Endothelial cell (in vitro differentiated cells): ENCODE data around the gene WNK2. TPM values are rescaled to one million over a fixed set of nuclear protein-coding genes. Genes with fewer than 3 reads are reported as not detected.

Experiments used
- DNase-seq: peaks from one replicate; pipeline ENCODE4 v3.0.0; 2021; ENCODE audit warnings: low spot score
- H3K27ac Mint-ChIP-seq: one replicate; pipeline ENCODE4 v1.8.0; 2021; ENCODE audit warnings: mixed read lengths, inconsistent platforms; ENCODE audit not compliant: unreplicated experiment
- H3K27me3 Mint-ChIP-seq: one replicate; pipeline ENCODE4 v1.8.0; 2021; ENCODE audit warnings: mild to moderate bottlenecking, moderate library complexity, mixed read lengths, inconsistent platforms; ENCODE audit not compliant: unreplicated experiment
- H3K36me3 Mint-ChIP-seq: one replicate; pipeline ENCODE4 v1.8.0; 2021; ENCODE audit warnings: mild to moderate bottlenecking, low read depth, mixed read lengths, inconsistent platforms; ENCODE audit not compliant: unreplicated experiment
- H3K4me1 Mint-ChIP-seq: one replicate; pipeline ENCODE4 v1.8.0; 2021; ENCODE audit warnings: mild to moderate bottlenecking, mixed read lengths, inconsistent platforms; ENCODE audit not compliant: unreplicated experiment
- H3K4me3 Mint-ChIP-seq: one replicate; pipeline ENCODE4 v1.8.0; 2021; ENCODE audit warnings: mild to moderate bottlenecking, mixed read lengths, inconsistent platforms; ENCODE audit not compliant: unreplicated experiment
- H3K9me3 Mint-ChIP-seq: one replicate; pipeline ENCODE4 v1.8.0; 2021; ENCODE audit warnings: mixed read lengths, inconsistent platforms; ENCODE audit not compliant: unreplicated experiment
- total RNA-seq: library from RNA; stranded (reverse); fragmentation: NEBNext Ultra II Directional; extraction: Animal tissue kit (Norgen Biotek cat#: 25700); gene quantifications from one replicate; pipeline ENCODE4 v1.2.1, GENCODE V29; 2021; ENCODE audit not compliant: unreplicated experiment
- TF ChIP-seq, protein P1 (sequence below): fragments of 200-600 bp; sonication (generic); IDR thresholded peaks from one replicate; pipeline ENCODE4 v1.5.0; 2021; ENCODE audit warnings: antibody characterized with exemption; ENCODE audit not compliant: unreplicated experiment

Gene WNK2
- total RNA-seq, 1 donor from 2014 or later: 0.82 TPM

DNA sequence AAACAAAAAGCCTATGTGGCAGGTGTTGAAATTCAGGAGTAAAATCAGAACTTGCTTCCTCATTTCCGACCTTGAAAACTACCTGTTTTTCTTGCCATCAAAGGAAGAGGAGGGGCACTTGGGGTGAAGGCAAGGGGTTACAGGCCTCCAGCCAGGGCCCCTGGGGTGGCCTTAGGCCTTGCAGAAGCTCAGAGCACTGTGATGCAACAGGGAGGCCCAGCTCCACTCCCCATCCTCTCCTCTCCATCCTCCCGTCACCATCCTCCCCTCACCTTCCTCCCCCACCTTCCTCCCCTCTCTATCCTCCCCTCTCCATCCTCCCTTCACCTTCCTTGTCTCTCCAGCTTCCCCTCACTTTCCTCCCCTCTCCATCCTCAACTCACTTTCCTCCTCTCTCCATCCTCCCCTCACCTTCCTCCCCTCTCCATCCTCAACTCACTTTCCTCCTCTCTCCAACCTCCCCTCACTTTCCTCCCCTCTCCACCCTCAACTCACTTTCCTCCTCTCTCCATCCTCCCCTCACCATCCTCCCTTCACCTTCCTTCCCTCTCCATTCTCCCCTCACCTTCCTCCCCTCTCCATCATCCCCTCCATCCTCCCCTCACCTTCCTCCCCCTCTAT is 111.6 kb downstream of the WNK2 start:
- TF ChIP-seq, protein P1, sequence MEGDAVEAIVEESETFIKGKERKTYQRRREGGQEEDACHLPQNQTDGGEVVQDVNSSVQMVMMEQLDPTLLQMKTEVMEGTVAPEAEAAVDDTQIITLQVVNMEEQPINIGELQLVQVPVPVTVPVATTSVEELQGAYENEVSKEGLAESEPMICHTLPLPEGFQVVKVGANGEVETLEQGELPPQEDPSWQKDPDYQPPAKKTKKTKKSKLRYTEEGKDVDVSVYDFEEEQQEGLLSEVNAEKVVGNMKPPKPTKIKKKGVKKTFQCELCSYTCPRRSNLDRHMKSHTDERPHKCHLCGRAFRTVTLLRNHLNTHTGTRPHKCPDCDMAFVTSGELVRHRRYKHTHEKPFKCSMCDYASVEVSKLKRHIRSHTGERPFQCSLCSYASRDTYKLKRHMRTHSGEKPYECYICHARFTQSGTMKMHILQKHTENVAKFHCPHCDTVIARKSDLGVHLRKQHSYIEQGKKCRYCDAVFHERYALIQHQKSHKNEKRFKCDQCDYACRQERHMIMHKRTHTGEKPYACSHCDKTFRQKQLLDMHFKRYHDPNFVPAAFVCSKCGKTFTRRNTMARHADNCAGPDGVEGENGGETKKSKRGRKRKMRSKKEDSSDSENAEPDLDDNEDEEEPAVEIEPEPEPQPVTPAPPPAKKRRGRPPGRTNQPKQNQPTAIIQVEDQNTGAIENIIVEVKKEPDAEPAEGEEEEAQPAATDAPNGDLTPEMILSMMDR: no peak
- Mint-ChIP-seq H3K27ac (no peak overlapping the region), H3K9me3 (no peaks in the 10 kb centered on the region), H3K4me3 (no peak overlapping the region), H3K36me3 (no peaks in the 10 kb centered on the region), H3K27me3 (peaks cover 3% of the 10 kb centered on the region), H3K4me1 (no peaks in the 10 kb centered on the region)
- DNase-seq: no peak

DNA sequence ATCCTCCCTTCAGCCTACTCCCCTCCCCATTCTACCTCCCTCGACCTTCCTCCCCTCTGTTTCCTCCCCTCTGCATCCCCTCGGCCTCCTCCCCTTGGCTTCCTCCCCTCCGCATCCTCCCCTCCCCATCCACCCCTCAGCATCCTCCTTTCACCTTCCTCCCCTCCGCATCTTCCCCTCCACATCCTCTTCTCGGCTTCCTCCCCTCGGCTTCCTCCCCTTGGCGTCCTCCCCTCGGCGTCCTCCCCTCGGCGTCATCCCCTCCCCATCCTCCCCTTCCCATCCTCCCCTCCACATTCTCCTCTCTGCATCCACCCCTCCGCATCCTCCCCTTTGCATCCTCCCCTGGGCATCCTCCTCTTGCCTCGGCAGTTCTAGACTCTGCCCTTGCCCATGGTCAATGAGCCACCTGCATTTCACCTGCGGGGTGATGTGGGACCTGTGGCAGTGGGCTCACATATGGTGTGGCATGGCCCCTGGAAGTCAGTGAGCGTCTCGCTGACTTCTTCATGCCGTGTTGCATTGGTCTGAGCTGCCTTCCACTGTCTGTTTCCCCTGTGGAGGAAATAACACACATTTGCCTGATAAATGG is 113.0 kb downstream of the WNK2 start:
- Mint-ChIP-seq H3K27ac (no peak overlapping the region), H3K27me3 (peaks cover 5% of the 10 kb centered on the region), H3K4me1 (no peaks in the 10 kb centered on the region), H3K9me3 (no peaks in the 10 kb centered on the region), H3K4me3 (no peak overlapping the region), H3K36me3 (no peaks in the 10 kb centered on the region)
- TF ChIP-seq, protein P1: no peak
- DNase-seq: no peak

DNA sequence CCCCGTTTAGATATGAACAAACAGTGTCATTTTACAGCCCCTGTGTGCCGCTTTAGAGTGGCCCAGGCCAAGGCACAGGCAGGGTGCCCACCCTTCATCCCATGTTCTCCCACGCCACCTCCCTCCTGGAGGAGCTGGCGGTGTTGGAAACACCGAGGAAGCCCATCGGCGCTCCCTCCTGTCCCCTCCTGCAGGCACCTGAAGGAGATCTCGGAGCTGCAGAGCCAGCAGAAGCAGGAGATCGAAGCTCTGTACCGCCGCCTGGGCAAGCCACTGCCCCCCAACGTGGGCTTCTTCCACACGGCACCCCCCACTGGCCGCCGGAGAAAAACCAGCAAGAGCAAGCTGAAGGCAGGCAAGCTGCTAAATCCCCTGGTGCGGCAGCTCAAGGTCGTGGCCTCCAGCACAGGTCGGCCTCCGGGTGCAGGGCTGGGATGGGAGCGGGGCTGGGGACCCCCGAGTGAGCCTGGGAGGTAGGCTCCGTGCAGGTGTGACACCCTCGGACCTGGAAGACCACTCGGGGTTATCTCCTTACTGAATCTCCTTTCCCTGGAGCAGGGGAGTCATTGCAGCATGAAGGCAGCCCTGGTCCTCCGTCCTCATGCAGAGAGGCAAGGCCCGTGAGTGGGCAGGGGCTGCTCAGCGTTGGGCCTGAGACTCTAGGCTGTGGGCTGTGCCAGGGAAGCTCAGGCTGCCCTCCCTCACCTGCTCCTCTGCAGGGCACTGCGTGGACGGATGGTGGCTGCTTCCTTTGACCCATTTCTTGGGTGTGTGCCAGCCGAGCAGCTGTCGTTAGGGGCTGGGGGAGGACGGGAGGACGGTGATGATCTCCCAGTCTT is 113.9 kb downstream of the WNK2 start:
- H3K4me3 Mint-ChIP-seq: no peak overlapping the region
- H3K27me3 Mint-ChIP-seq: peaks cover 5% of the 10 kb centered on the region
- no peaks in the 10 kb centered on the region for H3K36me3 Mint-ChIP-seq
- TF ChIP-seq, protein P1: no peak
- DNase-seq: no peak
- no peak overlapping the region for H3K27ac Mint-ChIP-seq
- no peaks in the 10 kb centered on the region for H3K4me1 Mint-ChIP-seq
- no peaks in the 10 kb centered on the region for H3K9me3 Mint-ChIP-seq

DNA sequence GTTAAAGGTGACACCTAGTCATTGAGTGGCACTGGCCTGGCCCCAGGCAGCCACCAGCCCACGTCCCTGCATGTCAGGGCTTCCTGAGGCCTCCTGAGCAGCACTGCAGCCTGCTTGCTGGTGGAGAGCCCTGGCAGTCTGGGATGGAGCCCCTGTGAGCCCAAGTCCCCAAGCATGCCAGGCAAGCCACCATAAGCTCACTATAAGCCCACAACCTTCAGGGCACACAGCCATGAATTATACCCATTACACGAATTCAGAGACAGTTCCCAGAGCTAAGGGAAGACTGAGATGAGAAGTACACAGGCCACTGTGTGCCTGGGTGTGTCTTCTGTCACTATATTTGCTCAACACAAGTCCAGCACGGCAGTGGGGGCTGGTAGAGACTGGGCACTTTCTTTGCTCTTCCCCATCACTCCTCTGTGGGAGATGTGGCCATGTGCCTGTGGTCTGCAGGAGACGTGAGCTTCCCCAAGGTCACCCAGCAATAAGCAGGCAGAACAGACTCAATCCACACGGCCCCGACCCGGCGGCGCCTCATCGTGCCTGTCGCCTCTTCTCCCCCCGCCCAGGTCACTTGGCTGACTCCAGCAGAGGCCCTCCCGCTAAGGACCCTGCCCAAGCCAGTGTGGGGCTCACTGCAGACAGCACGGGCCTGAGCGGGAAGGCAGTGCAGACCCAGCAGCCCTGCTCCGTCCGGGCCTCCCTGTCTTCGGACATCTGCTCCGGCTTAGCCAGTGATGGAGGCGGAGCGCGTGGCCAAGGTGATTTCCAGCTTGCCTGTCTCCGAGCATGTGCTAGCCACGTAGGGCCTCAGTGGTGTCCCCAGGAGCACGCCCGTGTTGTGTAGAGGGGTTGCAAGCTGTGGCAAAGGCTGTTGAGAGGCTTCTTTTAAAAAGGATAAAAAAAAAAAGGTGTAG is 114.8 kb downstream of the WNK2 start:
- Mint-ChIP-seq H3K27ac (no peak overlapping the region), H3K9me3 (no peaks in the 10 kb centered on the region), H3K27me3 (peaks cover 5% of the 10 kb centered on the region), H3K4me1 (no peaks in the 10 kb centered on the region), H3K4me3 (no peak overlapping the region), H3K36me3 (no peaks in the 10 kb centered on the region)
- DNase-seq: no peak
- TF ChIP-seq, protein P1: no peak
